ENCODE data around the gene TICRR.
A peak's percentile ranks its signal among the peaks of the same experiment; 100 is the strongest.
"Not testable (repeated sequence)": the region's sequence is repeated elsewhere in the genome, so short reads cannot be mapped to it uniquely, and the experiment has no call there.

The TICRR gene

GRCh38 chr15:89575146-89575655 is at the start of gene TICRR:
Gene TICRR (plus strand): TSS chr15:89575469. CDS start chr15:89575587, 118 bp downstream.
- DNase-seq: peak; percentile 100

- no peak for DNase-seq
These were observed 49.1 kb upstream of the TICRR start for GRCh38 chr15:89526181-89526580.

- no peak for DNase-seq
These were observed 48.4 kb upstream of the TICRR start for GRCh38 chr15:89526601-89527441.

- no peak for DNase-seq
These were observed 46.4 kb upstream of the TICRR start for GRCh38 chr15:89528757-89529352.

- DNase-seq: no peak
These were observed 44.3 kb upstream of the TICRR start for GRCh38 chr15:89530976-89531375.

- DNase-seq: no peak
These were observed 43.3 kb upstream of the TICRR start for GRCh38 chr15:89531796-89532537.

- no peak for DNase-seq
These were observed 41.3 kb upstream of the TICRR start for GRCh38 chr15:89533861-89534544.

GRCh38 chr15:89539027-89539426 is 36.2 kb upstream of the TICRR start:
- no peak for DNase-seq

- no peak for DNase-seq
These were observed 32.9 kb upstream of the TICRR start for GRCh38 chr15:89542369-89542768.

GRCh38 chr15:89543389-89543788 is 31.9 kb upstream of the TICRR start:
- no peak for DNase-seq

GRCh38 chr15:89549138-89549537 is 26.1 kb upstream of the TICRR start:
- DNase-seq: not testable (repeated sequence)

- DNase-seq: no peak
These were observed 24.8 kb upstream of the TICRR start for GRCh38 chr15:89550427-89550826.

- DNase-seq: no peak
These were observed 23.7 kb upstream of the TICRR start for GRCh38 chr15:89551550-89551949.

- DNase-seq: no peak
These were observed 21.6 kb upstream of the TICRR start for GRCh38 chr15:89553632-89554031.

- no peak for DNase-seq
These were observed 21.0 kb upstream of the TICRR start for GRCh38 chr15:89554247-89554646.

- no peak for DNase-seq
These were observed 19.5 kb upstream of the TICRR start for GRCh38 chr15:89555768-89556167.

GRCh38 chr15:89556413-89557262 is 18.6 kb upstream of the TICRR start:
- peak; percentile 26 to 82 for DNase-seq

- DNase-seq: no peak
These were observed 15.5 kb upstream of the TICRR start for GRCh38 chr15:89559769-89560264.

- DNase-seq: no peak
These were observed 9.1 kb upstream of the TICRR start for GRCh38 chr15:89566181-89566580.

GRCh38 chr15:89566621-89567294 is 8.5 kb upstream of the TICRR start:
- no peak for DNase-seq

GRCh38 chr15:89569090-89569745 is 6.1 kb upstream of the TICRR start:
- no peak for DNase-seq
